ENCODE results near the gene KLF13.

GRCh38 chr15:31291048-31291578, 35.5 kb upstream of the KLF13 start:
- TF ChIP-seq POLR2A (IDR thresholded peaks at IDR 0.05) (no peak), POLR2AphosphoS5 (IDR thresholded peaks at IDR 0.05) (no peak)

All from breast epithelium (tissue), 3 donors.